GM19043 (cell line): ENCODE results near the gene PAN3.

ENCODE experiments used
- ATAC-seq: cut with Tn5 transposase; IDR thresholded peaks from one replicate; pipeline ENCODE4 v1.9.1; 2021; ENCODE audit warnings: low read depth; ENCODE audit not compliant: unreplicated experiment

The PAN3 gene

GRCh38 chr13:28328271-28328607 lies 189.9 kb downstream of the PAN3 start:
- ATAC-seq = no peak

GRCh38 chr13:28329395-28330158 lies 191.2 kb downstream of the PAN3 start:
- no peak for ATAC-seq

GRCh38 chr13:28333204-28333881 lies 195.0 kb downstream of the PAN3 start:
- ATAC-seq = no peak

- ATAC-seq = no peak
Observed at GRCh38 chr13:28336193-28336657, 197.9 kb downstream of the PAN3 start.

- ATAC-seq = no peak
Observed at GRCh38 chr13:28337166-28338005, 199.0 kb downstream of the PAN3 start.

GRCh38 chr13:28338006-28338574 lies 199.7 kb downstream of the PAN3 start:
- no peak for ATAC-seq

GRCh38 chr13:28338742-28339141 lies 200.4 kb downstream of the PAN3 start:
- no peak for ATAC-seq

GRCh38 chr13:28339419-28339818 lies 201.1 kb downstream of the PAN3 start:
- ATAC-seq = no peak

GRCh38 chr13:28340272-28340793 lies 202.0 kb downstream of the PAN3 start:
- no peak for ATAC-seq

- no peak for ATAC-seq
Observed at GRCh38 chr13:28342251-28342650, 203.9 kb downstream of the PAN3 start.

GRCh38 chr13:28344163-28344562 lies 205.8 kb downstream of the PAN3 start:
- no peak for ATAC-seq
